Stimulated activated naive B cell treated with anti-CD40 and anti-IgM and Interleukin-4, amounts not matched to agents 10 μg/mL and 1 μg/mL and 100 μg/mL, for 72 hours (primary cell): ENCODE measurements around the gene SPG7.

ENCODE experiments used
- ATAC-seq, 2 donors: fragments of 150-1000 bp; cut with Tn5 transposase; replicated peaks; 2 replicates each; pipeline ENCODE4 v1.10.0; 2021; ENCODE audit warnings: moderate library complexity in 1 of 2
- DNase-seq: peaks from one replicate; pipeline ENCODE4 v3.0.0; 2021
- H3K27ac Mint-ChIP-seq: one replicate; pipeline ENCODE4 v1.8.0; 2022; ENCODE audit warnings: mild to moderate bottlenecking, mixed read lengths
- H3K27me3 Mint-ChIP-seq, 2 donors: one replicate each; pipeline ENCODE4 v1.8.0; 2022; ENCODE audit warnings: mixed read lengths in 2 of 2
- H3K36me3 Mint-ChIP-seq, 2 donors: one replicate each; pipeline ENCODE4 v1.8.0; 2022; ENCODE audit warnings: mixed read lengths in 2 of 2, mild to moderate bottlenecking in 1 of 2
- H3K4me1 Mint-ChIP-seq, 2 donors: one replicate each; pipeline ENCODE4 v1.8.0; 2022; ENCODE audit warnings: mixed read lengths in 2 of 2, mild to moderate bottlenecking in 1 of 2
- H3K4me3 Mint-ChIP-seq, 2 donors: one replicate each; pipeline ENCODE4 v1.8.0; 2022; ENCODE audit warnings: mild to moderate bottlenecking in 2 of 2, mixed read lengths in 2 of 2, moderate library complexity in 1 of 2
- H3K9me3 Mint-ChIP-seq, 2 donors: one replicate each; pipeline ENCODE4 v1.8.0; 2022; ENCODE audit warnings: mixed read lengths in 2 of 2, mild to moderate bottlenecking in 1 of 2

SPG7 gene

GRCh38 chr16:89491238-89491869 is 16.8 kb upstream of the SPG7 start:
- no peak for DNase-seq
- Mint-ChIP-seq H3K9me3 (no peaks in the 10 kb centered on the region), H3K27me3 (no peaks in the 10 kb centered on the region), H3K4me3 (peak overlapping the region; percentile 81 to 91), H3K27ac (peak overlapping the region; percentile 87), H3K4me1 (peaks cover 31 to 45% of the 10 kb centered on the region in 2 donors), H3K36me3 (peaks cover 20 to 30% of the 10 kb centered on the region in 2 donors)
- no peak for ATAC-seq

- DNase-seq, result no peak
- peaks cover 27 to 37% of the 10 kb centered on the region in 2 donors for H3K4me1 Mint-ChIP-seq
- H3K9me3 Mint-ChIP-seq, result no peaks in the 10 kb centered on the region
- no peak for ATAC-seq
- no peaks in the 10 kb centered on the region for H3K27me3 Mint-ChIP-seq
- H3K36me3 Mint-ChIP-seq, result peaks cover 15 to 25% of the 10 kb centered on the region in 2 donors
- peak overlapping the region; percentile 87 for H3K27ac Mint-ChIP-seq
- peak overlapping the region; percentile 81 to 91 for H3K4me3 Mint-ChIP-seq
Observed at GRCh38 chr16:89491974-89492687, 16.1 kb upstream of the SPG7 start.

- DNase-seq (no peak), ATAC-seq (no peak)
- Mint-ChIP-seq H3K27me3 (no peaks in the 10 kb centered on the region), H3K27ac (peak overlapping the region; percentile 20), H3K9me3 (no peaks in the 10 kb centered on the region), H3K4me1 (peaks cover 20 to 23% of the 10 kb centered on the region in 2 donors), H3K36me3 (peaks cover 8 to 15% of the 10 kb centered on the region in 2 donors), H3K4me3 (no peak overlapping the region)
Observed at GRCh38 chr16:89493776-89494175, 14.4 kb upstream of the SPG7 start.

GRCh38 chr16:89495121-89495520 is 13.1 kb upstream of the SPG7 start:
- DNase-seq (no peak), ATAC-seq (no peak)
- H3K27ac Mint-ChIP-seq, result no peak overlapping the region
- peaks cover 16 to 19% of the 10 kb centered on the region in 2 donors for H3K4me1 Mint-ChIP-seq
- H3K27me3 Mint-ChIP-seq, result no peaks in the 10 kb centered on the region
- no peaks in the 10 kb centered on the region for H3K9me3 Mint-ChIP-seq
- H3K4me3 Mint-ChIP-seq, result no peak overlapping the region
- H3K36me3 Mint-ChIP-seq, result peaks cover 5 to 11% of the 10 kb centered on the region in 2 donors

GRCh38 chr16:89498839-89499238 is 9.4 kb upstream of the SPG7 start:
- ATAC-seq, result no peak
- H3K4me3 Mint-ChIP-seq, result no peak overlapping the region
- peaks cover 0 to 3% of the 10 kb centered on the region in 2 donors for H3K36me3 Mint-ChIP-seq
- H3K27ac Mint-ChIP-seq, result no peak overlapping the region
- H3K27me3 Mint-ChIP-seq, result no peaks in the 10 kb centered on the region
- DNase-seq, result no peak
- H3K4me1 Mint-ChIP-seq, result peaks cover 2 to 5% of the 10 kb centered on the region in 2 donors
- H3K9me3 Mint-ChIP-seq, result no peaks in the 10 kb centered on the region

GRCh38 chr16:89499767-89500166 is 8.4 kb upstream of the SPG7 start:
- Mint-ChIP-seq H3K27me3 (no peaks in the 10 kb centered on the region), H3K4me1 (peaks cover 0 to 7% of the 10 kb centered on the region in 2 donors), H3K36me3 (peaks cover 0 to 1% of the 10 kb centered on the region in 2 donors), H3K4me3 (no peak overlapping the region), H3K27ac (no peak overlapping the region), H3K9me3 (no peaks in the 10 kb centered on the region)
- no peak for ATAC-seq
- DNase-seq, result no peak

GRCh38 chr16:89502081-89502843 is 5.9 kb upstream of the SPG7 start:
- no peak overlapping the region for H3K27ac Mint-ChIP-seq
- H3K27me3 Mint-ChIP-seq, result no peaks in the 10 kb centered on the region
- H3K4me1 Mint-ChIP-seq, result peaks cover 13 to 20% of the 10 kb centered on the region in 2 donors
- DNase-seq, result no peak
- H3K9me3 Mint-ChIP-seq, result no peaks in the 10 kb centered on the region
- no peak overlapping the region for H3K4me3 Mint-ChIP-seq
- H3K36me3 Mint-ChIP-seq, result peaks cover 0 to 1% of the 10 kb centered on the region in 2 donors
- no peak for ATAC-seq

GRCh38 chr16:89504091-89504490 is 4.1 kb upstream of the SPG7 start:
- DNase-seq (no peak), ATAC-seq (no peak)
- peaks cover 13 to 20% of the 10 kb centered on the region in 2 donors for H3K4me1 Mint-ChIP-seq
- no peaks in the 10 kb centered on the region for H3K27me3 Mint-ChIP-seq
- no peak overlapping the region for H3K27ac Mint-ChIP-seq
- H3K9me3 Mint-ChIP-seq, result no peaks in the 10 kb centered on the region
- H3K36me3 Mint-ChIP-seq, result peaks cover 0 to 1% of the 10 kb centered on the region in 2 donors
- no peak overlapping the region for H3K4me3 Mint-ChIP-seq

- Mint-ChIP-seq H3K9me3 (no peaks in the 10 kb centered on the region), H3K36me3 (no peaks in the 10 kb centered on the region), H3K4me3 (peak overlapping the region; percentile 78 to 79), H3K4me1 (peaks cover 13 to 20% of the 10 kb centered on the region in 2 donors), H3K27ac (peak overlapping the region; percentile 89), H3K27me3 (no peaks in the 10 kb centered on the region)
- ATAC-seq (peak; percentile 74 to 76), DNase-seq (peak; percentile 83)
Observed at GRCh38 chr16:89505204-89506112, 2.7 kb upstream of the SPG7 start.

GRCh38 chr16:89506113-89506504 is 2.1 kb upstream of the SPG7 start:
- DNase-seq, result no peak
- Mint-ChIP-seq H3K4me3 (peak overlapping the region; percentile 78 to 79), H3K4me1 (peaks cover 13 to 20% of the 10 kb centered on the region in 2 donors), H3K9me3 (no peaks in the 10 kb centered on the region), H3K27ac (peak overlapping the region; percentile 89), H3K27me3 (no peaks in the 10 kb centered on the region), H3K36me3 (no peaks in the 10 kb centered on the region)
- no peak for ATAC-seq

- H3K36me3 Mint-ChIP-seq, result peaks cover 0 to 3% of the 10 kb centered on the region in 2 donors
- H3K4me3 Mint-ChIP-seq, result peak overlapping the region; percentile 78 to 88
- H3K27ac Mint-ChIP-seq, result peak overlapping the region; percentile 69
- H3K4me1 Mint-ChIP-seq, result peaks cover 13 to 20% of the 10 kb centered on the region in 2 donors
- no peaks in the 10 kb centered on the region for H3K9me3 Mint-ChIP-seq
- ATAC-seq (no peak), DNase-seq (no peak)
- no peaks in the 10 kb centered on the region for H3K27me3 Mint-ChIP-seq
Observed at GRCh38 chr16:89506791-89507191, 1.4 kb upstream of the SPG7 start.

- H3K27me3 Mint-ChIP-seq, result no peaks in the 10 kb centered on the region
- DNase-seq (no peak), ATAC-seq (no peak)
- peak overlapping the region; percentile 78 to 88 for H3K4me3 Mint-ChIP-seq
- H3K4me1 Mint-ChIP-seq, result peaks cover 13 to 20% of the 10 kb centered on the region in 2 donors
- H3K9me3 Mint-ChIP-seq, result no peaks in the 10 kb centered on the region
- H3K36me3 Mint-ChIP-seq, result peaks cover 0 to 7% of the 10 kb centered on the region in 2 donors
- peak overlapping the region; percentile 86 for H3K27ac Mint-ChIP-seq
Observed at GRCh38 chr16:89507214-89507833, 879 bp upstream of the SPG7 start.

GRCh38 chr16:89510526-89510925 is 2.3 kb downstream of the SPG7 start:
- H3K4me1 Mint-ChIP-seq, result peaks cover 6 to 10% of the 10 kb centered on the region in 2 donors
- H3K9me3 Mint-ChIP-seq, result no peaks in the 10 kb centered on the region
- H3K27me3 Mint-ChIP-seq, result no peaks in the 10 kb centered on the region
- H3K4me3 Mint-ChIP-seq, result no peak overlapping the region
- H3K27ac Mint-ChIP-seq, result no peak overlapping the region
- peaks cover 11 to 18% of the 10 kb centered on the region in 2 donors for H3K36me3 Mint-ChIP-seq
- ATAC-seq (no peak), DNase-seq (no peak)
